CD4-positive, CD25-positive, alpha-beta regulatory T cell (primary cell): Measurements from ENCODE around the gene DOP1B. TPM values are rescaled to one million over a fixed set of nuclear protein-coding genes. Genes with fewer than 3 reads are reported as not detected.
A peak's percentile ranks its signal among the peaks of the same experiment; 100 is the strongest.

Experiments
- ATAC-seq, 2 donors: fragments of 150-1000 bp; cut with Tn5 transposase; one replicate each; pipeline ENCODE4 v1.10.0; 2021; ENCODE audit warnings: low read depth in 2 of 2, moderate number of reproducible peaks in 2 of 2, moderate library complexity in 1 of 2
- DNase-seq, 3 donors: peaks; one replicate each; pipeline versions ENCODE4 v3.0.0 to v3.0.0-alpha.2; 2012 to 2022; ENCODE audit warnings: mixed read lengths in 1 of 3
- H3K27ac ChIP-seq: one replicate; pipeline ENCODE4 v1.7.0; 2013; ENCODE audit warnings: mild to moderate bottlenecking, low read length; ENCODE audit not compliant: insufficient read depth, poor library complexity, severe bottlenecking
- H3K27me3 ChIP-seq: one replicate; pipeline ENCODE4 v1.7.0; 2013; ENCODE audit warnings: low read length; ENCODE audit not compliant: control insufficient read depth, insufficient read depth
- H3K36me3 ChIP-seq: one replicate; pipeline ENCODE4 v1.7.0; 2013; ENCODE audit warnings: mild to moderate bottlenecking, low read length, moderate library complexity; ENCODE audit not compliant: control insufficient read depth, insufficient read depth
- H3K4me1 ChIP-seq: 2 replicates; pipeline ENCODE4 v1.7.0; 2013; ENCODE audit warnings: mild to moderate bottlenecking, low read length; ENCODE audit not compliant: insufficient read depth, control insufficient read depth, poor library complexity, severe bottlenecking
- H3K4me3 ChIP-seq: one replicate; pipeline ENCODE4 v1.7.0; 2013; ENCODE audit warnings: low read depth, mild to moderate bottlenecking, low read length, moderate library complexity
- H3K9me3 ChIP-seq, 2 experiments: 1 replicate in 1 of 2; 2 replicates in 1 of 2; pipeline ENCODE4 v1.7.0; 2013; ENCODE audit warnings: low read length in 2 of 2, mild to moderate bottlenecking in 1 of 2, moderate library complexity in 1 of 2; ENCODE audit not compliant: control insufficient read depth in 2 of 2
- H3K27ac Mint-ChIP-seq, 3 donors: one replicate each; pipeline ENCODE4 v1.8.0; 2020 to 2022; ENCODE audit warnings: mild to moderate bottlenecking in 3 of 3, mixed read lengths in 3 of 3, moderate library complexity in 2 of 3
- H3K27me3 Mint-ChIP-seq: one replicate; pipeline ENCODE4 v1.8.0; 2022; ENCODE audit warnings: mild to moderate bottlenecking, mixed read lengths
- H3K36me3 Mint-ChIP-seq: one replicate; pipeline ENCODE4 v1.8.0; 2020; ENCODE audit warnings: mixed read lengths
- H3K4me1 Mint-ChIP-seq, 4 donors: one replicate each; pipeline ENCODE4 v1.8.0; 2020 to 2022; ENCODE audit warnings: mixed read lengths in 4 of 4, mild to moderate bottlenecking in 1 of 4
- H3K4me3 Mint-ChIP-seq, 4 donors: one replicate each; pipeline ENCODE4 v1.8.0; 2020 to 2022; ENCODE audit warnings: mild to moderate bottlenecking in 4 of 4, mixed read lengths in 4 of 4, moderate library complexity in 3 of 4
- H3K9me3 Mint-ChIP-seq, 7 donors: one replicate each; pipeline ENCODE4 v1.8.0; 2020 to 2022; ENCODE audit warnings: mixed read lengths in 7 of 7, mild to moderate bottlenecking in 3 of 7, moderate library complexity in 2 of 7
- polyA plus RNA-seq, 4 donors: library from polyadenylated mRNA; unstranded; fragments of 300-500 nt; fragmentation: Illumina TruSeq; gene quantifications; one replicate each; pipeline ENCODE4 v1.2.3, GENCODE V29; 2021
- total RNA-seq: library from RNA; stranded (reverse); gene quantifications from one replicate; pipeline ENCODE4 v1.2.3, GENCODE V29; 2022

DOP1B gene
- total and polyA plus RNA-seq, 5 donors from 2014 or later: 3.5 to 34.6 (median 7.5) TPM

GRCh38 chr21:36178349-36178748, 21.7 kb downstream of the DOP1B start:
- H3K27ac ChIP-seq: no peak overlapping the region
- H3K4me1 Mint-ChIP-seq: peaks cover 6 to 24% (median 19%) of the 10 kb centered on the region in 4 donors
- DNase-seq (no peak), ATAC-seq (no peak)
- H3K4me1 ChIP-seq: peaks cover 18% of the 10 kb centered on the region
- H3K4me3 ChIP-seq: no peak overlapping the region
- H3K36me3 Mint-ChIP-seq: peaks cover 28% of the 10 kb centered on the region
- H3K27me3 ChIP-seq: no peaks in the 10 kb centered on the region
- no peaks in the 10 kb centered on the region for H3K9me3 ChIP-seq
- no peak overlapping the region for H3K4me3 Mint-ChIP-seq
- H3K27ac Mint-ChIP-seq: no peak overlapping the region
- H3K9me3 Mint-ChIP-seq: no peaks in the 10 kb centered on the region
- no peaks in the 10 kb centered on the region for H3K36me3 ChIP-seq
- H3K27me3 Mint-ChIP-seq: no peaks in the 10 kb centered on the region

- no peak for DNase-seq
- H3K4me1 Mint-ChIP-seq: peaks cover 2 to 20% (median 12%) of the 10 kb centered on the region in 4 donors
- peak overlapping the region in 1 of 3 donors; percentile 2 for H3K27ac Mint-ChIP-seq
- H3K4me3 Mint-ChIP-seq: no peak overlapping the region
- H3K9me3 ChIP-seq: no peaks in the 10 kb centered on the region
- H3K4me3 ChIP-seq: no peak overlapping the region
- H3K27ac ChIP-seq: no peak overlapping the region
- no peaks in the 10 kb centered on the region for H3K27me3 ChIP-seq
- no peaks in the 10 kb centered on the region for H3K36me3 ChIP-seq
- H3K4me1 ChIP-seq: peaks cover 10% of the 10 kb centered on the region
- peaks cover 30% of the 10 kb centered on the region for H3K36me3 Mint-ChIP-seq
- H3K27me3 Mint-ChIP-seq: no peaks in the 10 kb centered on the region
- ATAC-seq: no peak
- no peaks in the 10 kb centered on the region for H3K9me3 Mint-ChIP-seq
Observed at GRCh38 chr21:36179145-36179544, 22.5 kb downstream of the DOP1B start.

- no peaks in the 10 kb centered on the region for H3K9me3 ChIP-seq
- H3K36me3 Mint-ChIP-seq: peaks cover 32% of the 10 kb centered on the region
- H3K4me1 Mint-ChIP-seq: peaks cover 2 to 9% (median 7%) of the 10 kb centered on the region in 4 donors
- H3K4me1 ChIP-seq: peaks cover 2% of the 10 kb centered on the region
- no peaks in the 10 kb centered on the region for H3K27me3 Mint-ChIP-seq
- H3K36me3 ChIP-seq: peaks cover 7% of the 10 kb centered on the region
- no peaks in the 10 kb centered on the region for H3K9me3 Mint-ChIP-seq
- no peaks in the 10 kb centered on the region for H3K27me3 ChIP-seq
- ATAC-seq: no peak
- no peak for DNase-seq
- H3K27ac Mint-ChIP-seq: no peak overlapping the region
- H3K4me3 ChIP-seq: no peak overlapping the region
- no peak overlapping the region for H3K27ac ChIP-seq
- no peak overlapping the region for H3K4me3 Mint-ChIP-seq
Observed at GRCh38 chr21:36180963-36181362, 24.3 kb downstream of the DOP1B start.

- no peak for DNase-seq
- peaks cover 10% of the 10 kb centered on the region for H3K36me3 ChIP-seq
- no peak overlapping the region for H3K27ac ChIP-seq
- Mint-ChIP-seq H3K27me3 (no peaks in the 10 kb centered on the region), H3K4me3 (no peak overlapping the region), H3K9me3 (no peaks in the 10 kb centered on the region), H3K4me1 (peaks cover 6 to 10% (median 7%) of the 10 kb centered on the region in 4 donors), H3K27ac (no peak overlapping the region), H3K36me3 (peaks cover 33% of the 10 kb centered on the region)
- no peaks in the 10 kb centered on the region for H3K27me3 ChIP-seq
- no peak for ATAC-seq
- H3K4me3 ChIP-seq: no peak overlapping the region
- H3K9me3 ChIP-seq: no peaks in the 10 kb centered on the region
- no peaks in the 10 kb centered on the region for H3K4me1 ChIP-seq
Observed at GRCh38 chr21:36183144-36183795, 26.6 kb downstream of the DOP1B start.

DNA sequence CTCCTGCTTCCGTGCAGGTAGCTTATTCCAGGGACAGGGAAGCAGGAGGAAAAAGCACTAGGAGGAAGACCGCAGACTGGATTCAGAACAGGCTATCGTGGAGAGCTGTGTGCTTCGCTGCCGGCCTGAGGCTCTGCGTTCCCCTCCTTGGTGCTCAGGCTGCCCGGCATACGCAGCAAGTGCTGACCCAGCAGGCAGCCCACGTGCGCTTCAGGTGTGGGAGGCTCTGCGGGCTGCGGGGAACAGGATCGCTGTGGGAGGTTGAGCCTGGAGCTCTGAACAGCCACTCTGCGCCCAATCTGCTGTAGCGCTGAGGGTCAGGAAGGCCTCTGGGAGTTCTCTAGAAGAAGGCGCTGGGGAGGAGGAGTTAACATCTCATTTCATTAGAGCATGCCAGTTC, 27.9 kb downstream of the DOP1B start:
- Histone ChIP-seq H3K4me3 (no peak overlapping the region), H3K36me3 (peaks cover 10% of the 10 kb centered on the region), H3K4me1 (peaks cover 3% of the 10 kb centered on the region), H3K27ac (no peak overlapping the region), H3K27me3 (no peaks in the 10 kb centered on the region), H3K9me3 (no peaks in the 10 kb centered on the region)
- no peaks in the 10 kb centered on the region for H3K27me3 Mint-ChIP-seq
- H3K36me3 Mint-ChIP-seq: peaks cover 29% of the 10 kb centered on the region
- DNase-seq (no peak), ATAC-seq (no peak)
- peaks cover 0 to 14% (median 10%) of the 10 kb centered on the region in 4 donors for H3K4me1 Mint-ChIP-seq
- no peak overlapping the region for H3K4me3 Mint-ChIP-seq
- H3K9me3 Mint-ChIP-seq: no peaks in the 10 kb centered on the region
- H3K27ac Mint-ChIP-seq: no peak overlapping the region

GRCh38 chr21:36185523-36185922, 28.9 kb downstream of the DOP1B start:
- H3K27ac Mint-ChIP-seq: peak overlapping the region in 1 of 3 donors; percentile 31
- no peak overlapping the region for H3K4me3 Mint-ChIP-seq
- no peak for ATAC-seq
- Histone ChIP-seq H3K9me3 (no peaks in the 10 kb centered on the region), H3K27me3 (no peaks in the 10 kb centered on the region), H3K4me3 (no peak overlapping the region), H3K27ac (no peak overlapping the region), H3K36me3 (peaks cover 10% of the 10 kb centered on the region), H3K4me1 (peaks cover 3% of the 10 kb centered on the region)
- H3K4me1 Mint-ChIP-seq: peaks cover 0 to 14% (median 10%) of the 10 kb centered on the region in 4 donors
- peaks cover 30% of the 10 kb centered on the region for H3K36me3 Mint-ChIP-seq
- H3K27me3 Mint-ChIP-seq: no peaks in the 10 kb centered on the region
- DNase-seq: no peak
- H3K9me3 Mint-ChIP-seq: no peaks in the 10 kb centered on the region

DNA sequence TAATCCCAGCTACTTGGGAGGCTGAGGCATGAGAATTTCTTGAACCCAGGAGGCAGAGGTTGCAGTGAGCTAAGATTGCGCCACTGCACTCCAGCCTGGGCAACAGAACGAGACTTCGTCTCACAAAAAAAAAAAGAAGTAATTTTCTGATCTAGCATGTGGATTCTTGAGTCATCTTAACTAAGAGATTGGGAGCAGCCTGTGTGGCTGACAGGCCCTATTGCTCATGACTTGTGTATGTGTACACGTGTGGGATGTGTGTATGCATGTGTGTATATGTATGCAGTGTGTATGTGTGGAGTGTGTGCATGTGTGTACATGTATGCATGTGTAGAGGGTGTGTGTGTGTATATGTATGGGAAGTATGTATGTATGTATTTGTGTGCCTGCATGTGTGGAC, 29.5 kb downstream of the DOP1B start:
- no peak overlapping the region for H3K4me3 ChIP-seq
- H3K4me1 Mint-ChIP-seq: peaks cover 0 to 14% (median 12%) of the 10 kb centered on the region in 4 donors
- H3K27ac ChIP-seq: no peak overlapping the region
- no peak overlapping the region for H3K27ac Mint-ChIP-seq
- H3K36me3 ChIP-seq: peaks cover 10% of the 10 kb centered on the region
- H3K27me3 Mint-ChIP-seq: no peaks in the 10 kb centered on the region
- DNase-seq (no peak), ATAC-seq (no peak)
- no peaks in the 10 kb centered on the region for H3K27me3 ChIP-seq
- peaks cover 35% of the 10 kb centered on the region for H3K36me3 Mint-ChIP-seq
- H3K9me3 Mint-ChIP-seq: no peaks in the 10 kb centered on the region
- peaks cover 3% of the 10 kb centered on the region for H3K4me1 ChIP-seq
- no peak overlapping the region for H3K4me3 Mint-ChIP-seq
- H3K9me3 ChIP-seq: no peaks in the 10 kb centered on the region
